Sigmoid colon (tissue), 7 donors: ENCODE measurements around the gene SLC30A4. TPM values are rescaled to one million over a fixed set of nuclear protein-coding genes. Genes with fewer than 3 reads are reported as not detected.

Experiments used
- DNase-seq: peaks from one replicate; pipeline ENCODE4 v3.0.0-alpha.2; 2019
- H3K27ac ChIP-seq, 4 donors: fragments of 200-600 bp; sonication (generic); one replicate each; pipeline ENCODE4 v1.5.1; 2016 to 2019; ENCODE audit warnings: mild to moderate bottlenecking in 1 of 4
- H3K27me3 ChIP-seq, 3 donors: fragments of 200-600 bp; sonication (generic); one replicate each; pipeline ENCODE4 v1.5.1; 2019; ENCODE audit warnings: mild to moderate bottlenecking in 1 of 3
- H3K36me3 ChIP-seq, 4 donors: fragments of 200-600 bp; sonication (generic); one replicate each; pipeline ENCODE4 v1.5.1; 2016 to 2019
- H3K4me1 ChIP-seq, 4 donors: fragments of 200-600 bp; sonication (generic); one replicate each; pipeline ENCODE4 v1.5.1; 2017 to 2019
- H3K4me3 ChIP-seq, 4 donors: fragments of 200-600 bp; sonication (generic); one replicate each; pipeline ENCODE4 v1.5.1; 2017 to 2019; ENCODE audit warnings: mild to moderate bottlenecking in 2 of 4, moderate library complexity in 1 of 4
- H3K9me3 ChIP-seq, 4 donors: fragments of 200-600 bp in 3 of 4; sonication (generic) in 3 of 4; one replicate each; pipeline versions ENCODE4 v1.5.1 to v1.6.1; 2013 to 2019
- CTCF ChIP-seq, 4 experiments: fragments of 450-650 bp in 3 of 4; fragments of 200-600 bp in 1 of 4; IDR thresholded peaks; one replicate each; pipeline ENCODE4 v1.5.1; 2016 to 2019; ENCODE audit warnings: antibody characterized with exemption in 4 of 4, mild to moderate bottlenecking in 3 of 4, moderate library complexity in 2 of 4
- EP300 ChIP-seq, 4 donors: sonication (generic); formaldehyde crosslinking; IDR thresholded peaks; one replicate each; pipeline ENCODE4 v1.6.1; 2017; ENCODE audit warnings: antibody characterized with exemption in 4 of 4
- POLR2A ChIP-seq, 2 donors: fragments of 450-650 bp; IDR thresholded peaks; one replicate each; pipeline ENCODE4 v1.6.1; 2016; ENCODE audit warnings: antibody characterized with exemption in 2 of 2, mild to moderate bottlenecking in 2 of 2, moderate library complexity in 2 of 2
- POLR2AphosphoS5 ChIP-seq, 4 donors: sonication (generic); formaldehyde crosslinking; IDR thresholded peaks; one replicate each; pipeline ENCODE4 v1.6.1; 2017; ENCODE audit warnings: antibody characterized with exemption in 4 of 4
- WGBS, 2 donors: extraction: QIAGEN DNeasy Blood & Tissue Kit; methylation state at CpG; one replicate each; pipeline ENCODE4 v1.1.7; 2013; 5-methylcytosine and 5-hydroxymethylcytosine counted together
- intact Hi-C: fragments of 100-400 bp; cut with DNase I; formaldehyde crosslinking; loops from one replicate; pipeline ENCODE4 v1.15.1; 2023
- polyA plus RNA-seq, 3 donors: library from polyadenylated mRNA; stranded (reverse); fragments of 200-250 nt; gene quantifications; one replicate each; pipeline ENCODE4 v1.2.3, GENCODE V29; 2013
- total RNA-seq, 4 donors: library from RNA; depleted of rRNA; stranded (reverse); fragments of >200 nt; gene quantifications; one replicate each; pipeline ENCODE4 v1.1.0, GENCODE V29; 2016
- donor health status: healthy with polysubstance abuse.
- donor health status: Bipolar disorder and iron deficiency.
- donor health status: healthy.

Gene SLC30A4
- total and polyA plus RNA-seq, 7 donors = 3.3 to 11.6 (median 9.2) TPM

- intact Hi-C loops = no loop called here
- H3K4me3 ChIP-seq = no peak overlapping the region
- no peaks in the 10 kb centered on the region for H3K4me1 ChIP-seq
- no peaks in the 10 kb centered on the region for H3K9me3 ChIP-seq
- no peaks in the 10 kb centered on the region for H3K36me3 ChIP-seq
- TF ChIP-seq EP300 (IDR thresholded peaks at IDR 0.05) = no peak
- no peak for TF ChIP-seq POLR2A (IDR thresholded peaks at IDR 0.05)
- TF ChIP-seq CTCF (IDR thresholded peaks at IDR 0.05) = no peak
- TF ChIP-seq POLR2AphosphoS5 (IDR thresholded peaks at IDR 0.05) = no peak
- 61 to 88% methylated on average over 7 of the region's 7 CpGs for WGBS, 2 donors
- H3K27ac ChIP-seq = no peak overlapping the region
- peaks cover 0 to 38% (median 5%) of the 10 kb centered on the region in 3 donors for H3K27me3 ChIP-seq
- no peak for DNase-seq
Measured at GRCh38 chr15:45469441-45469840, 53.1 kb downstream of the SLC30A4 start.

- Histone ChIP-seq H3K27ac (no peak overlapping the region), H3K27me3 (peaks cover 0 to 38% (median 5%) of the 10 kb centered on the region in 3 donors), H3K4me3 (no peak overlapping the region), H3K4me1 (no peaks in the 10 kb centered on the region), H3K9me3 (no peaks in the 10 kb centered on the region), H3K36me3 (no peaks in the 10 kb centered on the region)
- no peak for DNase-seq
- 47 to 65% methylated on average over 2 of the region's 2 CpGs for WGBS, 2 donors
- intact Hi-C loops = no loop called here
- TF ChIP-seq POLR2AphosphoS5 (IDR thresholded peaks at IDR 0.05) = no peak
- TF ChIP-seq CTCF (IDR thresholded peaks at IDR 0.05) = no peak
- no peak for TF ChIP-seq EP300 (IDR thresholded peaks at IDR 0.05)
- no peak for TF ChIP-seq POLR2A (IDR thresholded peaks at IDR 0.05)
Measured at GRCh38 chr15:45469027-45469426, 53.5 kb downstream of the SLC30A4 start.

GRCh38 chr15:45468294-45468693 is 54.3 kb downstream of the SLC30A4 start:
- H3K36me3 ChIP-seq = no peaks in the 10 kb centered on the region
- H3K27me3 ChIP-seq = peaks cover 0 to 38% (median 5%) of the 10 kb centered on the region in 3 donors
- intact Hi-C loops = no loop called here
- 76 to 82% methylated on average over 4 of the region's 4 CpGs for WGBS, 2 donors
- H3K27ac ChIP-seq = no peak overlapping the region
- H3K4me3 ChIP-seq = no peak overlapping the region
- TF ChIP-seq POLR2A (IDR thresholded peaks at IDR 0.05) (no peak), EP300 (IDR thresholded peaks at IDR 0.05) (no peak), CTCF (IDR thresholded peaks at IDR 0.05) (no peak), POLR2AphosphoS5 (IDR thresholded peaks at IDR 0.05) (no peak)
- no peaks in the 10 kb centered on the region for H3K9me3 ChIP-seq
- no peaks in the 10 kb centered on the region for H3K4me1 ChIP-seq
- no peak for DNase-seq

- no peaks in the 10 kb centered on the region for H3K9me3 ChIP-seq
- WGBS, 2 donors = 3 to 7% methylated on average over 12 of the region's 12 CpGs
- DNase-seq = peak; percentile 76
- peak overlapping the region; percentile 79 to 82 (median 80) for H3K27ac ChIP-seq
- H3K4me3 ChIP-seq = peak overlapping the region; percentile 30 to 52 (median 48)
- peaks cover 0 to 18% (median 14%) of the 10 kb centered on the region in 4 donors for H3K4me1 ChIP-seq
- no peaks in the 10 kb centered on the region for H3K36me3 ChIP-seq
- H3K27me3 ChIP-seq = no peaks in the 10 kb centered on the region
- intact Hi-C loops = loop anchor here (1.0 to 5.0 kb wide), 4 partner anchors 64 to 292 kb away; partner anchors contain the start of gene SLC30A4
- peak in 1 of 4 donors; percentile 46 for TF ChIP-seq POLR2AphosphoS5 (IDR thresholded peaks at IDR 0.05)
- no peak for TF ChIP-seq EP300 (IDR thresholded peaks at IDR 0.05)
- TF ChIP-seq POLR2A (IDR thresholded peaks at IDR 0.05) = no peak
- peak; percentile 66 to 90 (median 86) for TF ChIP-seq CTCF (IDR thresholded peaks at IDR 0.05)
Measured at GRCh38 chr15:45458746-45459403, 63.7 kb downstream of the SLC30A4 start.
